Activated B cell treated with CpG ODN at 0.5 μM for 24 hours (primary cell): ENCODE data around the gene GAST. TPM values are rescaled to one million over a fixed set of nuclear protein-coding genes. Genes with fewer than 3 reads are reported as not detected.

Experiments used
- ATAC-seq: fragments of 200-7000 bp; cut with Tn5 transposase; one replicate; pipeline ENCODE4 v1.10.0; 2021; ENCODE audit warnings: low read depth, mild to moderate bottlenecking, moderate library complexity
- CTCF ChIA-PET: fragments of 350-600 bp; sonication (Branson Sonifier 250); formaldehyde crosslinking; loops from one replicate; lab custom pipeline; 2021; ENCODE audit warnings: antibody characterized with exemption; lab: Charles Lee
- POLR2A ChIA-PET: fragments of 350-600 bp; sonication (Branson Sonifier 250); formaldehyde crosslinking; loops from one replicate; lab custom pipeline; 2021; ENCODE audit warnings: antibody characterized with exemption; lab: Charles Lee
- DNase-seq: peaks from one replicate; pipeline ENCODE4 v3.0.0; 2022
- H3K27ac Mint-ChIP-seq: one replicate; pipeline ENCODE4 v1.8.0; 2020; ENCODE audit warnings: mixed read lengths
- H3K27me3 Mint-ChIP-seq: one replicate; pipeline ENCODE4 v1.8.0; 2021; ENCODE audit warnings: mixed read lengths
- H3K36me3 Mint-ChIP-seq: one replicate; pipeline ENCODE4 v1.8.0; 2021; ENCODE audit warnings: low read depth, mixed read lengths
- H3K4me1 Mint-ChIP-seq: one replicate; pipeline ENCODE4 v1.8.0; 2021; ENCODE audit warnings: mixed read lengths
- H3K4me3 Mint-ChIP-seq: one replicate; pipeline ENCODE4 v1.8.0; 2020; ENCODE audit warnings: mild to moderate bottlenecking, mixed read lengths
- H3K9me3 Mint-ChIP-seq: one replicate; pipeline ENCODE4 v1.8.0; 2020; ENCODE audit warnings: mixed read lengths
- intact Hi-C: fragments of 100-400 bp; cut with micrococcal nuclease; formaldehyde crosslinking; loops from one replicate; pipeline ENCODE4 v1.15.1; 2024
- total RNA-seq: library from RNA; stranded (reverse); gene quantifications from 2 replicates; pipeline ENCODE4 v1.2.3, GENCODE V29; 2022
- TF ChIP-seq, protein P1 (sequence below): fragments of 200-600 bp; IDR thresholded peaks from one replicate; pipeline ENCODE4 v1.8.0; 2022; ENCODE audit warnings: antibody characterized with exemption, mild to moderate bottlenecking

GAST gene
- total RNA-seq, 1 donor from 2014 or later = not detected

DNA sequence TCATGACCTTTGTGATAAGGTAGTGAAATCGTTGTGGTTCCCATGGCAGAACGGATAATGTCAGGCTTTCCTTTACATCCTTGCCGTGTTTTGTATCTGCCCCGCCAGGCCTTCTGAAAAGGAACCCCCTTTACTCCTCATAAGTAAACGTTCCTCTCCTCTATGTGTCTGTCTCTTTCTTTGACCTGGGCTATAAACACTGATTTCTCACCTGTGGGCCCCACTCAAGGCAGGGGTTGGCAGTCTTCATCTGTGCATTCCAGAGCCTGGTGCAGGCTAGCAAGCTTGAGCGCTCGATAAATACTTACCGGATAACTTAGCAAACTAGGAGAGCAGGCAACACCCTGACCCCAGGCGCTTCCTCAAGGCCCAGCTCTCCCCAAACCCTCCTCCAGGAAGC is 29.6 kb downstream of the GAST start:
- TF ChIP-seq, protein P1, sequence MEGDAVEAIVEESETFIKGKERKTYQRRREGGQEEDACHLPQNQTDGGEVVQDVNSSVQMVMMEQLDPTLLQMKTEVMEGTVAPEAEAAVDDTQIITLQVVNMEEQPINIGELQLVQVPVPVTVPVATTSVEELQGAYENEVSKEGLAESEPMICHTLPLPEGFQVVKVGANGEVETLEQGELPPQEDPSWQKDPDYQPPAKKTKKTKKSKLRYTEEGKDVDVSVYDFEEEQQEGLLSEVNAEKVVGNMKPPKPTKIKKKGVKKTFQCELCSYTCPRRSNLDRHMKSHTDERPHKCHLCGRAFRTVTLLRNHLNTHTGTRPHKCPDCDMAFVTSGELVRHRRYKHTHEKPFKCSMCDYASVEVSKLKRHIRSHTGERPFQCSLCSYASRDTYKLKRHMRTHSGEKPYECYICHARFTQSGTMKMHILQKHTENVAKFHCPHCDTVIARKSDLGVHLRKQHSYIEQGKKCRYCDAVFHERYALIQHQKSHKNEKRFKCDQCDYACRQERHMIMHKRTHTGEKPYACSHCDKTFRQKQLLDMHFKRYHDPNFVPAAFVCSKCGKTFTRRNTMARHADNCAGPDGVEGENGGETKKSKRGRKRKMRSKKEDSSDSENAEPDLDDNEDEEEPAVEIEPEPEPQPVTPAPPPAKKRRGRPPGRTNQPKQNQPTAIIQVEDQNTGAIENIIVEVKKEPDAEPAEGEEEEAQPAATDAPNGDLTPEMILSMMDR = no peak
- H3K27me3 Mint-ChIP-seq = peaks cover 11% of the 10 kb centered on the region
- H3K9me3 Mint-ChIP-seq = no peaks in the 10 kb centered on the region
- ChIA-PET CTCF (no interaction called here), POLR2A (no interaction called here)
- DNase-seq = no peak
- H3K27ac Mint-ChIP-seq = no peak overlapping the region
- intact Hi-C loops = no loop called here
- H3K36me3 Mint-ChIP-seq = no peaks in the 10 kb centered on the region
- H3K4me3 Mint-ChIP-seq = no peak overlapping the region
- H3K4me1 Mint-ChIP-seq = no peaks in the 10 kb centered on the region
- no peak for ATAC-seq

DNA sequence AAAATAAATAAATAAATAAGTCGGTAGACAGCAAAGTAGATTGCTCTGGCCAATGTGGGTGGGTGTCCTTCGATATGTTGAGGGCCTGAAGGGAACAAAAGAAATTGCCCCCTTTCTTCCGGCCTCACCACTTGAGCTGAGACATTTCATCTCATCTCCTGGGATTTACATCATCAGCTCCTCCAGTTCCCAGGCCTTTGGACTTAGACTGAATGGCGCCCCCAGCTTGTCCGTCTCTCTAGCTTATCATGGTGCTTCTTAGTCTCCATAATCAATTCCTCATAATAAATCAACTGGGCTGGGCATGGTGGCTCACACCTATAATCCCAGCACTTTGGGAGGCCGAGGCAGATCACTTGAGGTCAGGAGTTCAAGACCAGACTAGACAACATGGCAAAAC is 36.1 kb downstream of the GAST start:
- no peak overlapping the region for H3K27ac Mint-ChIP-seq
- POLR2A ChIA-PET = interaction anchor here (0.9 kb wide), 1 partner anchor 42 kb away, joined by 4 read pairs; no protein-coding TSS in a partner anchor
- CTCF ChIA-PET = no interaction called here
- ATAC-seq (no peak), DNase-seq (no peak)
- peaks cover 5% of the 10 kb centered on the region for H3K27me3 Mint-ChIP-seq
- H3K4me1 Mint-ChIP-seq = no peaks in the 10 kb centered on the region
- no peaks in the 10 kb centered on the region for H3K9me3 Mint-ChIP-seq
- H3K4me3 Mint-ChIP-seq = no peak overlapping the region
- intact Hi-C loops = no loop called here
- TF ChIP-seq, protein P1 = no peak
- no peaks in the 10 kb centered on the region for H3K36me3 Mint-ChIP-seq

DNA sequence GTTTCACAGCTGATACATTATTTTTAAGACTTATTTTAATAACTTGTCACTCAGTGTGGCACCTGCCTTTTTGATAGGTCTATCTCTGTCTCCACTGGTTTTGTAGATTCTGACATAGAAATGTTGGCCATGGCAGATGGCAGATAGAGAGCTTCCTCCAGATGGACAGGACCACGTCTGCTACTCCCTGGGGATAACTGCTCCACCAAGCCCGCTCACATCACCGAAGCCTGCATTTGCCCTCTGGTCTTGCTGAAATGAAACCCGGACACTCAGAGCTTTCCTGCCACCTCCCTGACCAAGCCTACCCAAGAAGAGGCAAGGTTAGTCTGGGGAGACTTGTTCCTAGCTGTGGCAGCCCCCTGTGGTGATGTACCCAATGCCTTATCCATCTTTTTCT is 38.7 kb downstream of the GAST start:
- H3K9me3 Mint-ChIP-seq = no peaks in the 10 kb centered on the region
- H3K36me3 Mint-ChIP-seq = peaks cover 14% of the 10 kb centered on the region
- no peak for DNase-seq
- H3K4me3 Mint-ChIP-seq = no peak overlapping the region
- TF ChIP-seq, protein P1 = no peak
- H3K4me1 Mint-ChIP-seq = no peaks in the 10 kb centered on the region
- H3K27ac Mint-ChIP-seq = no peak overlapping the region
- ATAC-seq = no peak
- H3K27me3 Mint-ChIP-seq = peaks cover 5% of the 10 kb centered on the region
- ChIA-PET CTCF (no interaction called here), POLR2A (interaction anchor here (1.0 kb wide), 1 partner anchor 35 kb away, joined by 3 read pairs; the partner anchor contains the start of gene JUP)
- intact Hi-C loops = no loop called here

DNA sequence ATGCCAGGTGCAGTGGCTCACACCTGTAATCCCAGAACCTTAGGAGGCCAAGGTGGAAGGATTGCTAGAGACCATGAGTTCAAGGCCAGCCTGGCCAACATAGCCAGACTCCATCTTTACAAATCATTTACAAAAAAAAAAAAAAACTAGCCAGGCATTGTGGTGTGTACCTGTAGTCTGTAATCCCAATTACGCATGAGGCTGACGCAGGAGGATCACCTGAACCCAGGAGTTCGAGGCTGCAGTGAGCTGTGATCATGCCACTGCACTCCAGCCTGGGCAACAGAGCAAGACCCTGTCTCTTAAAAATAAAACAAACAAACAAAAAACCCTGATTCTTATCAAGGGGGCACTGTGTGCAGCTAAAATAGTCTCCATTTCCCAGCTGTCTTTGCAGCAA is 39.2 kb downstream of the GAST start:
- TF ChIP-seq, protein P1 = no peak
- CTCF ChIA-PET = no interaction called here
- DNase-seq = no peak
- Mint-ChIP-seq H3K9me3 (no peaks in the 10 kb centered on the region), H3K4me1 (no peaks in the 10 kb centered on the region), H3K36me3 (peaks cover 19% of the 10 kb centered on the region), H3K4me3 (no peak overlapping the region), H3K27me3 (peaks cover 4% of the 10 kb centered on the region), H3K27ac (no peak overlapping the region)
- intact Hi-C loops = no loop called here
- POLR2A ChIA-PET = interaction anchor here (1.0 kb wide), 1 partner anchor 35 kb away, joined by 3 read pairs; the partner anchor contains the start of gene JUP
- ATAC-seq = no peak

DNA sequence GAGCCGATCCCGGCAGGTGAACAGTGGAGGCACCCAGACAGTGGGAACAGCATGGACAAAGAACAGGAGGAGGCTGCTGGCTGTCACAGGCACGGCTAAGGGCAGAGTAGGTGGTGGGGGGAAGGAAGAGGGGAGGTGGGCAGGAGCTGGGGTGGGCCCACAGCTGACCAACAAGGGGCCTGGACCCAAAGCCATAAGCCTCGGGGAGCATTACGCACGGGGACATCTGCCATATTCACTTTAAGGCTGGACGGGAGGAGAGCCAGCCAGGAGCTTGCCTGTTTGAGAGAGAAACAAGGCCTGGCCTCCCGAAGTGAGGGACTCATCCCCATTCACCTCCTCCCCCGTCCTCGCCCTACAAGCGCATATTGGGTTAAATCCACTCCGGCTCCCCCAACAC is 41.9 kb downstream of the GAST start:
- H3K27me3 Mint-ChIP-seq = no peaks in the 10 kb centered on the region
- CTCF ChIA-PET = interaction anchor here (1.2 kb wide), 1 partner anchor 58 kb away, joined by 4 read pairs; no protein-coding TSS in a partner anchor
- H3K4me1 Mint-ChIP-seq = no peaks in the 10 kb centered on the region
- TF ChIP-seq, protein P1 = no peak
- DNase-seq = no peak
- no peak overlapping the region for H3K4me3 Mint-ChIP-seq
- peaks cover 39% of the 10 kb centered on the region for H3K36me3 Mint-ChIP-seq
- intact Hi-C loops = no loop called here
- no peaks in the 10 kb centered on the region for H3K9me3 Mint-ChIP-seq
- POLR2A ChIA-PET = no interaction called here
- H3K27ac Mint-ChIP-seq = no peak overlapping the region
- ATAC-seq = no peak
